ENCODE data around the gene GNG7.

Gene GNG7

GRCh38 chr19:2734589-2735288, 32.2 kb upstream of the GNG7 start:
- H3K27ac ChIP-seq (ENCODE audit: low read length): no peak overlapping the region
- H3K4me3 ChIP-seq (ENCODE audit: low read length in 2 of 2): no peak overlapping the region
- no peaks in the 10 kb centered on the region for H3K27me3 ChIP-seq (ENCODE audit: control insufficient read depth in 1 of 2, insufficient read depth in 2 of 2, low read length in 2 of 2)
- H3K36me3 ChIP-seq (ENCODE audit: control insufficient read depth in 2 of 2, insufficient read depth in 2 of 2, low read length in 2 of 2): peaks cover 8 to 12% of the 10 kb centered on the region in 2 donors
- peaks cover 15% of the 10 kb centered on the region for H3K4me1 ChIP-seq (ENCODE audit: control insufficient read depth, insufficient read depth, low read length)
- H3K9me3 ChIP-seq (ENCODE audit: control insufficient read depth in 2 of 2, low read length in 2 of 2): no peaks in the 10 kb centered on the region
- H3K9ac ChIP-seq (ENCODE audit: low read length in 2 of 2): no peak overlapping the region

GRCh38 chr19:2733930-2734588, 31.6 kb upstream of the GNG7 start:
- Histone ChIP-seq H3K9ac (ENCODE audit: low read length in 2 of 2) (no peak overlapping the region), H3K27me3 (ENCODE audit: control insufficient read depth in 1 of 2, insufficient read depth in 2 of 2, low read length in 2 of 2) (no peaks in the 10 kb centered on the region), H3K4me3 (ENCODE audit: low read length in 2 of 2) (no peak overlapping the region), H3K9me3 (ENCODE audit: control insufficient read depth in 2 of 2, low read length in 2 of 2) (no peaks in the 10 kb centered on the region), H3K36me3 (ENCODE audit: control insufficient read depth in 2 of 2, insufficient read depth in 2 of 2, low read length in 2 of 2) (peaks cover 8 to 12% of the 10 kb centered on the region in 2 donors), H3K4me1 (ENCODE audit: control insufficient read depth, insufficient read depth, low read length) (peaks cover 8% of the 10 kb centered on the region), H3K27ac (ENCODE audit: low read length) (no peak overlapping the region)

GRCh38 chr19:2732883-2733282, 30.4 kb upstream of the GNG7 start:
- Histone ChIP-seq H3K36me3 (ENCODE audit: control insufficient read depth in 2 of 2, insufficient read depth in 2 of 2, low read length in 2 of 2) (peaks cover 8 to 12% of the 10 kb centered on the region in 2 donors), H3K27ac (ENCODE audit: low read length) (no peak overlapping the region), H3K9me3 (ENCODE audit: control insufficient read depth in 2 of 2, low read length in 2 of 2) (no peaks in the 10 kb centered on the region), H3K4me3 (ENCODE audit: low read length in 2 of 2) (no peak overlapping the region), H3K9ac (ENCODE audit: low read length in 2 of 2) (no peak overlapping the region), H3K4me1 (ENCODE audit: control insufficient read depth, insufficient read depth, low read length) (no peaks in the 10 kb centered on the region), H3K27me3 (ENCODE audit: control insufficient read depth in 1 of 2, insufficient read depth in 2 of 2, low read length in 2 of 2) (no peaks in the 10 kb centered on the region)

GRCh38 chr19:2732157-2732725, 29.7 kb upstream of the GNG7 start:
- Histone ChIP-seq H3K4me3 (ENCODE audit: low read length in 2 of 2) (no peak overlapping the region), H3K27me3 (ENCODE audit: control insufficient read depth in 1 of 2, insufficient read depth in 2 of 2, low read length in 2 of 2) (peaks cover 3 to 4% of the 10 kb centered on the region in 2 donors), H3K27ac (ENCODE audit: low read length) (no peak overlapping the region), H3K36me3 (ENCODE audit: control insufficient read depth in 2 of 2, insufficient read depth in 2 of 2, low read length in 2 of 2) (peaks cover 8 to 12% of the 10 kb centered on the region in 2 donors), H3K9me3 (ENCODE audit: control insufficient read depth in 2 of 2, low read length in 2 of 2) (no peaks in the 10 kb centered on the region), H3K4me1 (ENCODE audit: control insufficient read depth, insufficient read depth, low read length) (no peaks in the 10 kb centered on the region), H3K9ac (ENCODE audit: low read length in 2 of 2) (no peak overlapping the region)

- Histone ChIP-seq H3K9me3 (ENCODE audit: control insufficient read depth in 2 of 2, low read length in 2 of 2) (no peaks in the 10 kb centered on the region), H3K27me3 (ENCODE audit: control insufficient read depth in 1 of 2, insufficient read depth in 2 of 2, low read length in 2 of 2) (peaks cover 10 to 11% of the 10 kb centered on the region in 2 donors), H3K36me3 (ENCODE audit: control insufficient read depth in 2 of 2, insufficient read depth in 2 of 2, low read length in 2 of 2) (peaks cover 2 to 7% of the 10 kb centered on the region in 2 donors), H3K9ac (ENCODE audit: low read length in 2 of 2) (no peak overlapping the region), H3K4me1 (ENCODE audit: control insufficient read depth, insufficient read depth, low read length) (no peaks in the 10 kb centered on the region), H3K27ac (ENCODE audit: low read length) (no peak overlapping the region), H3K4me3 (ENCODE audit: low read length in 2 of 2) (no peak overlapping the region)
Measured at GRCh38 chr19:2731181-2731995, 28.9 kb upstream of the GNG7 start.

GRCh38 chr19:2729943-2730818, 27.7 kb upstream of the GNG7 start:
- Histone ChIP-seq H3K27me3 (ENCODE audit: control insufficient read depth in 1 of 2, insufficient read depth in 2 of 2, low read length in 2 of 2) (peaks cover 14 to 18% of the 10 kb centered on the region in 2 donors), H3K4me1 (ENCODE audit: control insufficient read depth, insufficient read depth, low read length) (no peaks in the 10 kb centered on the region), H3K36me3 (ENCODE audit: control insufficient read depth in 2 of 2, insufficient read depth in 2 of 2, low read length in 2 of 2) (peaks cover 0 to 4% of the 10 kb centered on the region in 2 donors)

GRCh38 chr19:2728783-2729387, 26.4 kb upstream of the GNG7 start:
- H3K27ac ChIP-seq (ENCODE audit: low read length): no peak overlapping the region
- no peaks in the 10 kb centered on the region for H3K36me3 ChIP-seq (ENCODE audit: control insufficient read depth in 2 of 2, insufficient read depth in 2 of 2, low read length in 2 of 2)
- peaks cover under 1% of the 10 kb centered on the region for H3K4me1 ChIP-seq (ENCODE audit: control insufficient read depth, insufficient read depth, low read length)
- peaks cover 17 to 18% of the 10 kb centered on the region in 2 donors for H3K27me3 ChIP-seq (ENCODE audit: control insufficient read depth in 1 of 2, insufficient read depth in 2 of 2, low read length in 2 of 2)
- H3K9me3 ChIP-seq (ENCODE audit: control insufficient read depth in 2 of 2, low read length in 2 of 2): no peaks in the 10 kb centered on the region
- H3K4me3 ChIP-seq (ENCODE audit: low read length in 2 of 2): no peak overlapping the region
- no peak overlapping the region for H3K9ac ChIP-seq (ENCODE audit: low read length in 2 of 2)

More at GRCh38 chr19:2729943-2730818, 27.7 kb upstream of the GNG7 start:
- H3K9ac ChIP-seq (ENCODE audit: low read length in 2 of 2): no peak overlapping the region
- H3K4me3 ChIP-seq (ENCODE audit: low read length in 2 of 2): no peak overlapping the region
- no peaks in the 10 kb centered on the region for H3K9me3 ChIP-seq (ENCODE audit: control insufficient read depth in 2 of 2, low read length in 2 of 2)
- no peak overlapping the region for H3K27ac ChIP-seq (ENCODE audit: low read length)

GRCh38 chr19:2727640-2727944, 25.1 kb upstream of the GNG7 start:
- H3K9ac ChIP-seq (ENCODE audit: low read length in 2 of 2): no peak overlapping the region
- no peak overlapping the region for H3K4me3 ChIP-seq (ENCODE audit: low read length in 2 of 2)
- peaks cover 13% of the 10 kb centered on the region for H3K4me1 ChIP-seq (ENCODE audit: control insufficient read depth, insufficient read depth, low read length)
- no peaks in the 10 kb centered on the region for H3K9me3 ChIP-seq (ENCODE audit: control insufficient read depth in 2 of 2, low read length in 2 of 2)
- peaks cover 17 to 18% of the 10 kb centered on the region in 2 donors for H3K27me3 ChIP-seq (ENCODE audit: control insufficient read depth in 1 of 2, insufficient read depth in 2 of 2, low read length in 2 of 2)
- H3K36me3 ChIP-seq (ENCODE audit: control insufficient read depth in 2 of 2, insufficient read depth in 2 of 2, low read length in 2 of 2): no peaks in the 10 kb centered on the region
- no peak overlapping the region for H3K27ac ChIP-seq (ENCODE audit: low read length)

- peaks cover 18% of the 10 kb centered on the region for H3K4me1 ChIP-seq (ENCODE audit: control insufficient read depth, insufficient read depth, low read length)
- no peaks in the 10 kb centered on the region for H3K36me3 ChIP-seq (ENCODE audit: control insufficient read depth in 2 of 2, insufficient read depth in 2 of 2, low read length in 2 of 2)
- no peak overlapping the region for H3K27ac ChIP-seq (ENCODE audit: low read length)
- no peak overlapping the region for H3K9ac ChIP-seq (ENCODE audit: low read length in 2 of 2)
- no peaks in the 10 kb centered on the region for H3K9me3 ChIP-seq (ENCODE audit: control insufficient read depth in 2 of 2, low read length in 2 of 2)
- no peak overlapping the region for H3K4me3 ChIP-seq (ENCODE audit: low read length in 2 of 2)
- H3K27me3 ChIP-seq (ENCODE audit: control insufficient read depth in 1 of 2, insufficient read depth in 2 of 2, low read length in 2 of 2): peaks cover 21 to 23% of the 10 kb centered on the region in 2 donors
Measured at GRCh38 chr19:2726904-2727639, 24.6 kb upstream of the GNG7 start.
